MM.1S (cell line): ENCODE data around the gene CD48.
A peak's percentile ranks its signal among the peaks of the same experiment; 100 is the strongest.

ENCODE experiments used
- DNase-seq: peaks from one replicate; pipeline ENCODE4 v3.0.0-alpha.2; 2015
- H2AFZ ChIP-seq: fragments of 300-600 bp; sonication (generic); 2 replicates; pipeline ENCODE4 v1.6.0; 2016; ENCODE audit warnings: antibody characterized with exemption, low read length
- H3F3A ChIP-seq: fragments of 300-600 bp; sonication (generic); 2 replicates; pipeline ENCODE4 v1.6.1; 2016; ENCODE audit warnings: mild to moderate bottlenecking, antibody characterized with exemption, low read length, moderate library complexity, mixed read lengths; ENCODE audit not compliant: insufficient read depth
- H3K27ac ChIP-seq: fragments of 300-600 bp; sonication (generic); 2 replicates; pipeline ENCODE4 v1.5.1; 2016; ENCODE audit warnings: mild to moderate bottlenecking, low read length
- H3K27me3 ChIP-seq: fragments of 300-600 bp; sonication (generic); replicated peaks from 2 replicates; pipeline ENCODE4 v1.6.0; 2016; ENCODE audit warnings: low read length; ENCODE audit not compliant: insufficient read depth
- H3K36me3 ChIP-seq: fragments of 300-600 bp; sonication (generic); replicated peaks from 2 replicates; pipeline ENCODE4 v1.6.1; 2016; ENCODE audit warnings: mild to moderate bottlenecking, low read length, mixed read lengths; ENCODE audit not compliant: insufficient read depth
- H3K4me1 ChIP-seq: fragments of 300-600 bp; sonication (generic); 2 replicates; pipeline ENCODE4 v1.6.1; 2016; ENCODE audit warnings: low read length, mixed read lengths
- H3K4me2 ChIP-seq: fragments of 300-600 bp; sonication (generic); 2 replicates; pipeline ENCODE4 v1.6.0; 2016; ENCODE audit warnings: low read depth, low read length
- H3K4me3 ChIP-seq: fragments of 300-600 bp; sonication (generic); 2 replicates; pipeline ENCODE4 v1.5.1; 2016; ENCODE audit warnings: low read length, mixed read lengths
- H3K79me2 ChIP-seq: fragments of 300-600 bp; sonication (generic); 2 replicates; pipeline ENCODE4 v1.6.1; 2016; ENCODE audit warnings: mixed run types, low read length, mixed read lengths
- H3K9ac ChIP-seq: fragments of 300-600 bp; sonication (generic); 2 replicates; pipeline ENCODE4 v1.6.1; 2016; ENCODE audit warnings: low read length, mixed read lengths
- H3K9me2 ChIP-seq: fragments of 300-600 bp; sonication (generic); replicated peaks from 2 replicates; pipeline ENCODE4 v1.6.1; 2016; ENCODE audit warnings: mild to moderate bottlenecking, low read length, mixed read lengths; ENCODE audit not compliant: insufficient read depth
- H3K9me3 ChIP-seq: fragments of 300-600 bp; sonication (generic); replicated peaks from 2 replicates; pipeline ENCODE4 v1.6.1; 2016; ENCODE audit warnings: mild to moderate bottlenecking, low read length, mixed read lengths; ENCODE audit not compliant: insufficient read depth
- H4K20me1 ChIP-seq: fragments of 300-600 bp; sonication (generic); 2 replicates; pipeline ENCODE4 v1.6.1; 2016; ENCODE audit warnings: mild to moderate bottlenecking, low read length, moderate library complexity, mixed read lengths; ENCODE audit not compliant: insufficient read depth
- EZH2 ChIP-seq: fragments of 300-600 bp; sonication (generic); optimal IDR thresholded peaks from 2 replicates; pipeline ENCODE3; 2017; ENCODE audit warnings: low read depth, mild to moderate bottlenecking, antibody characterized with exemption, low read length, mixed read lengths
- EZH2phosphoT487 ChIP-seq: fragments of 300-600 bp; sonication (generic); IDR thresholded peaks from 2 replicates; pipeline ENCODE4 v1.6.1; 2018; ENCODE audit warnings: antibody characterized with exemption, low read length
- TF ChIP-seq, protein P1 (sequence below): fragments of 300-600 bp; sonication (generic); IDR thresholded peaks from 2 replicates; pipeline ENCODE4 v1.5.1; 2016; ENCODE audit warnings: antibody characterized with exemption, low read length, mixed read lengths

Gene CD48

DNA sequence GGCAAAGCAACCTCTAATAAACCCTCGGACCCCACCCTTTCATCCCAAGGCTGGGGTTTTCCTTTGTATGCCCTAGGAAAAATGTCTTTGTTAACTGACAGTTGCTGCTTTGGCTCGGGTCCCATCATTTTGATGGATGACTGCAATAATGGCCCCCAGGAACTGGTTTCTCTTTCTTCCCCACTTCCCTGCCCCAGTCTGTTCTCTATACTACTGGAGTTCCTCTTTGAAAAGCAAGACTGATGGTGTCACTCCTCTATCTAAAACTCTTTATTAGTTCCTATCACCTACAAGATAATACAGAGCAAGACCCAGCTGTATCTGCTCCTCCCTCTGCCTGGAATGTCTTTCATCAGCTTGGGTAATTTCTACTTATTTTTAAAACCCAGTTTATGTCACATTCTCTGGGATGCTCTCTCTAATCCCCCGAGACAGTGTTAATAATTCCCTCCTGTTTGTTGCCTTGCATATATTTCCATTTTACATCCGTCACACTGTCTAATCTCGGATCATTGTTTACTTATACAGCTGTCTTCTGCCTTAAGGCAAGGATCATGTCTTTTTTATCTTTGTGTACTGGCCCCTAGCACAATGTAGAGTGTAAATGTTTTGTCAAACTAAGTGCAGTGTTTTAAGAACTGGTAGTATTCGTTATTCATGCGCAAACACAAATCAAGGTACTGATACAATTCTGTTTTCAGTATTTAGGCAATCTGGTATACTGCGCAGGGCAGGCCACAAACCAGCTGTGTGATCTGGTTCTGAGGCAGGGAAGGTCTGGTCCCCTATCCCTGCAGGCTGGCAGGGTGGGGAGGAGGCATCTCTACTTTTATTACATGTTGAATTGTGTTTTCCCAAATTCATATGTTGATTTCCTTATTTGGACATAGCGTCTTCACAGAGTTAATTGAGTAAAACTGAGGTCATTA, 80.8 kb downstream of the CD48 start:
- no peak for TF ChIP-seq EZH2
- TF ChIP-seq EZH2phosphoT487, result no peak
- TF ChIP-seq, protein P1, sequence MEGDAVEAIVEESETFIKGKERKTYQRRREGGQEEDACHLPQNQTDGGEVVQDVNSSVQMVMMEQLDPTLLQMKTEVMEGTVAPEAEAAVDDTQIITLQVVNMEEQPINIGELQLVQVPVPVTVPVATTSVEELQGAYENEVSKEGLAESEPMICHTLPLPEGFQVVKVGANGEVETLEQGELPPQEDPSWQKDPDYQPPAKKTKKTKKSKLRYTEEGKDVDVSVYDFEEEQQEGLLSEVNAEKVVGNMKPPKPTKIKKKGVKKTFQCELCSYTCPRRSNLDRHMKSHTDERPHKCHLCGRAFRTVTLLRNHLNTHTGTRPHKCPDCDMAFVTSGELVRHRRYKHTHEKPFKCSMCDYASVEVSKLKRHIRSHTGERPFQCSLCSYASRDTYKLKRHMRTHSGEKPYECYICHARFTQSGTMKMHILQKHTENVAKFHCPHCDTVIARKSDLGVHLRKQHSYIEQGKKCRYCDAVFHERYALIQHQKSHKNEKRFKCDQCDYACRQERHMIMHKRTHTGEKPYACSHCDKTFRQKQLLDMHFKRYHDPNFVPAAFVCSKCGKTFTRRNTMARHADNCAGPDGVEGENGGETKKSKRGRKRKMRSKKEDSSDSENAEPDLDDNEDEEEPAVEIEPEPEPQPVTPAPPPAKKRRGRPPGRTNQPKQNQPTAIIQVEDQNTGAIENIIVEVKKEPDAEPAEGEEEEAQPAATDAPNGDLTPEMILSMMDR, result no peak
- no peak overlapping the region for H3K4me2 ChIP-seq
- H3K4me3 ChIP-seq, result no peak overlapping the region
- H3K79me2 ChIP-seq, result no peaks in the 10 kb centered on the region
- 0 out of 2 replicates have a peak, but pooled peaks cover 3% of the 10 kb centered on the region for H3F3A ChIP-seq
- H3K9ac ChIP-seq, result no peak overlapping the region
- no peak for DNase-seq
- H4K20me1 ChIP-seq, result no peaks in the 10 kb centered on the region
- no peaks in the 10 kb centered on the region for H3K9me2 ChIP-seq
- no peak overlapping the region for H2AFZ ChIP-seq
- H3K4me1 ChIP-seq, result peaks cover 29% of the 10 kb centered on the region
- no peaks in the 10 kb centered on the region for H3K9me3 ChIP-seq
- H3K27ac ChIP-seq, result no peak overlapping the region
- H3K27me3 ChIP-seq, result no peaks in the 10 kb centered on the region
- H3K36me3 ChIP-seq, result no peaks in the 10 kb centered on the region

DNA sequence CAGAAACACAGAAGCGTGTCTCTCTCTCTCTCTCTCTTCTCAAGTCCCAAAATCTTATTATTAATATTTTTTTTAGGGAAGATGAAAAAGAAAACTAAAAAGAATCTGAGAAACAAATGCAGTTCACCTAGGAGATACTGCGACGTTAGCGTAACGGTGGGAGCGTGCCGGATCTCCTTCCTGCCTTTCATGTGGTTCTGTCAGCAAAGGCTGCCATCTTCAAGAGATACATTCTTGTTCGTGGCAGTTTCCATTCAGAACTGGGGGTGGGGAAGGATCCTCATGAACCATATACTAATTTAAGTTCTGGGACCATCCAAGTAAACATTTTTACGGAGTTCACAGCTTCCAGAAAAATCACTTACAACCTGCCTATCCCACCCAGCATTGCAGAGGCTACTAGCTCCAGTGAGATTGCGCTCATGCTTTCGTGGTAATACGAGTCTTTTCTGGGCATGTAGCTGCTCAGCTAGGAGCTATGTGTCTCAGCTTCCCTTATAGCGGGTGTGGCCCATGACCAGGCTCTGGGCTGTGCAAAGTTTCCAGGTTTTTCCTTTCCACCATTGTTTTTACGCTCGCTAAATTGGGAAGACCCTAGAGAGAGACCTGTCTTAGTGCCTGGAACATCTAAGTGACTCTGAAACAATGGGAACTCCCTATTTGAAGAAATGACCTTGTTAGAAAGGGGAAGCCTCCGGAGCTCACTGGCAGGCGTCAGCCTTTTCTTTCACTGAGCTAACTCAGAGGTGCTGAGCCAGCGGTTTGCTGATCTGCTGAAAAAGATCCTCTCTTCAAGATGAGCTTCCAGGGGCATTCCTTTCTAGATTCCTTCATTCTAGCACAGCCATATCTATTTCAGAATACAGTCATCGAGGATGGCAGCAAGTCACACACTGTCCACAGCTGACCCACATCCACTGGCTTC, 82.1 kb downstream of the CD48 start:
- Histone ChIP-seq H3K4me1 (peaks cover 42% of the 10 kb centered on the region), H3K9me3 (no peaks in the 10 kb centered on the region), H3F3A (0 out of 2 replicates have a peak, but pooled peaks cover 5% of the 10 kb centered on the region), H2AFZ (peak overlapping the region; percentile 29), H3K9ac (no peak overlapping the region), H3K27me3 (no peaks in the 10 kb centered on the region), H3K79me2 (no peaks in the 10 kb centered on the region), H3K36me3 (no peaks in the 10 kb centered on the region), H3K4me3 (no peak overlapping the region), H3K4me2 (peak overlapping the region; percentile 45), H3K9me2 (no peaks in the 10 kb centered on the region), H4K20me1 (no peaks in the 10 kb centered on the region), H3K27ac (peak overlapping the region; percentile 9; the same call in 1 of the 2 replicates)
- DNase-seq, result peak; percentile 78
- TF ChIP-seq, protein P1, result no peak
- TF ChIP-seq EZH2 (no peak), EZH2phosphoT487 (no peak)

- Histone ChIP-seq H3K27ac (no peak overlapping the region), H3K79me2 (no peaks in the 10 kb centered on the region), H3K9ac (no peak overlapping the region), H3F3A (peaks cover 12% of the 10 kb centered on the region; the same call in 1 of the 2 replicates), H4K20me1 (no peaks in the 10 kb centered on the region), H3K36me3 (no peaks in the 10 kb centered on the region), H3K4me3 (no peak overlapping the region), H3K27me3 (no peaks in the 10 kb centered on the region), H3K4me2 (no peak overlapping the region), H3K9me3 (no peaks in the 10 kb centered on the region), H3K4me1 (peaks cover 49% of the 10 kb centered on the region), H3K9me2 (no peaks in the 10 kb centered on the region), H2AFZ (no peak overlapping the region)
- no peak for TF ChIP-seq EZH2phosphoT487
- TF ChIP-seq, protein P1, result no peak
- no peak for TF ChIP-seq EZH2
- no peak for DNase-seq
Observed at GRCh38 chr1:160628799-160629263, 82.8 kb downstream of the CD48 start.
